Measurements from ENCODE around the gene B4GAT1. TPM values are rescaled to one million over a fixed set of nuclear protein-coding genes. Genes with fewer than 3 reads are reported as not detected.

B4GAT1 gene
- total and polyA plus RNA-seq, 2 of the 4 experiments (the other 2 are of a cell fraction) = 10.6 to 18.4 TPM

- Histone ChIP-seq H3K79me1 (ENCODE audit: low read depth in 1 of 2, low read length in 2 of 2) (peaks cover 0 to 36% of the 10 kb centered on the region in 2 experiments; a peak in 3 of 4 replicates), H3K9me1 (ENCODE audit: insufficient read depth, low read length) (peaks cover 35% of the 10 kb centered on the region), H3K4ac (ENCODE audit: low read depth, low read length) (no peak overlapping the region), H3K23ac (ENCODE audit: low read depth, low read length) (no peak overlapping the region), H2BK15ac (ENCODE audit: low read depth, low read length) (no peak overlapping the region), H2AFZ (replicated peaks; ENCODE audit: low read length, poor library complexity) (no peak overlapping the region), H3K56ac (ENCODE audit: extremely low read depth, insufficient read depth, low read length) (no peak overlapping the region), H2BK120ac (ENCODE audit: low read depth, low read length) (no peak overlapping the region), H2AK5ac (ENCODE audit: low read depth, low read length) (0 out of 2 replicates have a peak overlapping the region, but pooled peaks have one; percentile 44), H2BK5ac (ENCODE audit: low read depth, low read length, poor library complexity, severe bottlenecking) (no peak overlapping the region), H3K27ac (ENCODE audit: insufficient read depth, low read length) (no peak overlapping the region), H3K14ac (replicated peaks; ENCODE audit: low read depth, low read length) (no peak overlapping the region), H3K9ac (ENCODE audit: low read depth, low read length) (no peak overlapping the region), H2BK20ac (ENCODE audit: low read depth, low read length) (no peak overlapping the region), H4K91ac (ENCODE audit: insufficient read depth, low read depth, low read length) (peak overlapping the region; percentile 7; the same call in 1 of the 2 replicates), H4K8ac (ENCODE audit: low read depth in 2 of 2, low read length in 2 of 2) (peak overlapping the region in 1 of 2 experiments; percentile 5; a peak in 1 of 4 replicates), H3K18ac (ENCODE audit: low read depth, low read length) (no peak overlapping the region), H2AK9ac (replicated peaks; ENCODE audit: low read depth, low read length, poor library complexity) (no peak overlapping the region), H3K4me1 (ENCODE audit: control insufficient read depth, insufficient read depth, low read length) (peaks cover 46% of the 10 kb centered on the region), H3K36me3 (ENCODE audit: control insufficient read depth, insufficient read depth, low read length) (no peaks in the 10 kb centered on the region), H3K4me2 (ENCODE audit: low read depth, low read length) (no peak overlapping the region), H4K5ac (ENCODE audit: low read depth, low read length) (no peak overlapping the region), H3K9me3 (ENCODE audit: control insufficient read depth, insufficient read depth, low read length) (no peaks in the 10 kb centered on the region), H4K20me1 (ENCODE audit: insufficient read depth, low read length) (no peaks in the 10 kb centered on the region), H3K27me3 (ENCODE audit: control insufficient read depth, insufficient read depth, low read length) (no peaks in the 10 kb centered on the region), H3K4me3 (ENCODE audit: insufficient read depth, low read depth, low read length) (no peak overlapping the region)
- no peak for TF ChIP-seq MXI1 (IDR thresholded peaks at IDR 0.05; ENCODE audit: borderline replicate concordance, low read depth, low read length)
- TF ChIP-seq RCOR1 (IDR thresholded peaks at IDR 0.05; ENCODE audit: insufficient replicate concordance, low read length) = no peak
- no peak for TF ChIP-seq MAZ (IDR thresholded peaks at IDR 0.05; ENCODE audit: borderline replicate concordance, low read depth, low read length)
- TF ChIP-seq FOS (IDR thresholded peaks at IDR 0.05; ENCODE audit: low read depth, low read length) = no peak
- no peak for TF ChIP-seq CHD1 (IDR thresholded peaks at IDR 0.05; ENCODE audit: low read depth, low read length)
- TF ChIP-seq POLR2A (IDR thresholded peaks at IDR 0.05; ENCODE audit: low read depth, low read length) = no peak
- TF ChIP-seq RFX5 (IDR thresholded peaks at IDR 0.05; ENCODE audit: low read depth, low read length) = no peak
- no TSS peak for BruUV-seq (replicated peaks)
- in situ Hi-C loops (cut with MboI; ENCODE audit: low sequenced_read_pairs) = no loop called here
- 78% methylated on average over 6 of the region's 11 CpGs; no CpG with 5 or more reads in 1 of the 2 experiments for WGBS, 2 experiments (ENCODE audit: extremely low coverage in 2 of 2, insufficient read length in 1 of 2)
- POLR2A ChIA-PET (ENCODE audit: unreplicated experiment) = no interaction called here
- no peak for DNase-seq
- no peak for ATAC-seq (ENCODE audit: low read depth)
- CTCF ChIA-PET = interaction anchor here (1.6 kb wide), 1 partner anchor 11 kb away, joined by 5 read pairs; no protein-coding TSS in a partner anchor
- intact Hi-C loops (cut with micrococcal nuclease) = no loop called here
- dilution Hi-C loops (cut with HindIII; ENCODE audit: low sequenced_read_pairs, unreplicated experiment) = no loop called here
Observed at GRCh38 chr11:66322732-66323427, 24.5 kb downstream of the B4GAT1 start.
